SW480 (cell line): ENCODE measurements around the gene CDC42BPG.

Experiments
- DNase-seq: peaks from one replicate; pipeline ENCODE4 v3.0.0-alpha.2; 2016; ENCODE audit warnings: low spot score

CDC42BPG gene

GRCh38 chr11:64805481-64805880, 39.0 kb downstream of the CDC42BPG start:
- no peak for DNase-seq

GRCh38 chr11:64804346-64805210, 39.9 kb downstream of the CDC42BPG start:
- no peak for DNase-seq

DNA sequence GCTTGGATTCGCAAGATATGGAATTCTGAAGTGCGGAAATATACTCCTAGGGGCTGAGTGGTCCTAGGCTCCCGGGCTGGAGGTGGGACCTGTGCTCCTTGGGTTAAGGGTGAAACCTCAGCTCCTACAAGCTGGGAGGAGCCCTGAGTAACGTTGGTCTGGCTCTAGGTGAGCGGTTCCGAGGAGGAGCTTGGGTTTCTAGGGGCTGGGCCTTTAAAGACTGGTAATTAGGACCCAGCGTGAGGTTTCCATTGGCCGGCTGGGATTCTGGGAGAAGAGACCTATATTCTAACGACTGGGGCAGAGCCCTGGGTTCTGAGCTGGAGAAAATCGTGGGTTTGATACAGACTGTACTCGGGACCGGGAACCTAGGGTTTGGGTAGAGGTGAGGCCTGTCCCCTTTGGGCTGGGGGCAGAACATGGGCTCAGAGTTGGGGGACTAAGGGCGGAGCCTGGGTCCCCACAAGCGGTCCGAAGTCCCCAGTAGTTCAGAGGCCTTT, 40.6 kb downstream of the CDC42BPG start:
- DNase-seq = no peak

DNA sequence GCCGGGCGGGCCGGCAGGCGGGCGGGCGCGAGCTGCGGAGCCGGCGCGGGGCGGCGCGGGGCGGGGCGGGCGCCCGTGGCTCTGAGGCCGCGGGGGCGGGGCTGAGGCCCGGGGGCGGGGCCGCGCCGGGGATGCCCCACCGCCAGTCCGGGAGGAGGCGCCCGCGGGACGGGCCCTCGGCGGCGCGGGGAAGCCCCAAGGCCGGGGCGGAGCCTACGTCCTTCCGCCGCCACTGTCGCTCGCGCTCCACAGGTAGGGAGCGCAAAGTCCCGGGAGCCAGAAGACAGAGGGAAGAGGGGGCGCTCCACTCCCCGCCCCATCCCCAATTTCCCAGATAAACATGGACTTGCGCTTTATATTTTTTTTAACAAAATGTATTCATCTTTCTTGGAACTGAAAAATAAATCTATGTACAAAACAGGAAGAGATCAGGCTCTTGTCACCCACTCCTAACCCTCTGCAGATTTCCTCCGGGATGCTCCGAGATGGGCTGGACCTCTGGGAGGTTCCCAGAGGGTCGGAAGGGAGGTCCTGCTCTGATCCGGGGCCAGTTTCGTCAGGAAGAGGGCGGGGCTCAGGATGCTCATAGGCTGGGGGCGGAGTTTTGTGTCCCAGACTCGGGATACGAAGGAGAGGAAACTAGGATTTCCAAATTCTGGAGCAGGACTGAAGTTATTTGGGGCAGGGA, 41.2 kb downstream of the CDC42BPG start, which contains the start of gene MAP4K2:
Gene MAP4K2 (minus strand): TSS at position 57 of the 688 bp plus-strand sequence. CDS start 65 bp downstream, outside the sequence.
- DNase-seq = peak; percentile 86

GRCh38 chr11:64802370-64803157, 41.9 kb downstream of the CDC42BPG start:
- no peak for DNase-seq

GRCh38 chr11:64801561-64802369, 42.7 kb downstream of the CDC42BPG start:
- DNase-seq = no peak

GRCh38 chr11:64801158-64801464, 43.3 kb downstream of the CDC42BPG start:
- DNase-seq = no peak

DNA sequence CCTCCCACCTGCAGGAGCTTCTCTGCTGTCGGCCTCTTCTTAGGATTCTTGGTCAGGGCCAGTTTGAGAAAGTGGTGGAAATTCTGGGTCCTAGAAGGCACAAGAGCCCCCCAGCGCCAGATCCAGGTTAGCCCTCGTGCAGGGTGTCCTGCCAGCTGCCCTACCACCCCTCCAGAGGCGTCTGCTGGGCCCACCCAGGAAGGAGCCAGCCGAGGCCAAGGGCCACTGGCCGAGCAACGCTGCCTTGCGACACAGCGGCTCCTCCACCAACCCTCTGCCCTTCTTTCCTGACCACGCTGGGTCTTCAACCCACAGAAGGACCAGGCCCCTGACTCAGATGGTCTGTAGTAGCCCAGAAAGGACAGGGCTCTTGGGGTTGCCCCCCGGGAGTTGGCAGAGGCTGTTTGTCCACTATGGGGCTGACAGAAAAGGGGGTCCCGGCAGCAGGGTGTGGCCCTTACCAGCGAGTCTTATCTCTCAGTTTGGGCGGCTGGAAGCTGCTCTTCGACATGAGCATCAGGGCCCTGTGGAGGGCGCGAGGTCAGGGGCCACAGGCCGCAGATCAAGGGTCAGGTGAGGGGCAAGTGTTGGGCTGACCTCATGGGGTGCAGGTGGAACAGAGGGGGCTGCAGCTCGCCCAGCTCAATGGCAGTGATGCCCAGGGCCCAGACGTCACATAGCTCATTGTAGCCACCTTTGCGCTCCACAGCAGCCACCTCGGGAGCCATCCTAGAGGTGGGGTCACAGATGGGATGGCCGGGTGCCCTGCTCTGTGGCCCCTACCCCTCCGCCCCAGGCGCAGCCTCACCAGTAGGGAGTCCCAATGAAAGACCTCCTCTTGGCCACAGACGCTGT, 43.9 kb downstream of the CDC42BPG start:
- DNase-seq = no peak

GRCh38 chr11:64799623-64800302, 44.7 kb downstream of the CDC42BPG start:
- no peak for DNase-seq

- DNase-seq = no peak
Measured at GRCh38 chr11:64799256-64799622, 45.2 kb downstream of the CDC42BPG start.

DNA sequence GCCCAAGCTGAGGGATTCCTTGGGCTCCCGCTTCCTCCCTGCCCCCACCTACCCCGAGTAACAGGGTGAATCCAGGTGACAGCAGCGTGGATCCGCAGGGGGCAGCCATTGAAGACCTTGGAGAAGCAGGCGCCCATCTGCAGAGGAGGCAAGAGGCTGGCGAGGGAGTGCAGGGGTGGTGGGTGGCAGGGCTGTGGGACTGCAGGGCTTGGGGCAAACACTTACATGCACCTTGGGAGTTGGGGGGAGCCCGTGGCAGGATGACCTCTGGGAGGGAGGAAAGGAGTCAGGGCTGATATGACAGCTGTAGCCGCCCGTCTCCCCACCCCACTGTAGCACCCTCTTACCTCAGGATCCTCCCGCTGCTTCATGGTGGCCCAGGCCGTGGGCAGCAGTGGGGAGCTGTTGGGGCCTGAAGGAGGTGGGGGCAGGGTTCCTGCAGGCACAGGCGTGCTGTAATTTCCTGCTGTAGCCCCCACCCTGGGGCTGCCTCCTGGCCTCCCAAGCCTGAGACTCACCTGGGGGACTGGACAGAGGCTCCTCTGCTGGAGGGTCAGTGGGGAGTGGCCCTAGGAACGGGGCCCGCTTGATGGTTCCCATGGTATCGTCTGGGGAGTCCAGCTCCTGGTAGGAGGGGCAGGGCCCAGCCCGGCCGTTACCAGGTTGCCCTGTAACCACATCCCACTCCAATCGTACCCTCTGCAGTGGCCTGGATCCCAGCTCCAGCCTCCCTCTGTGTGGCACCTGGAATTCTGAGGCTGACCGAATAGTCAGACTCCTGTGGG, 47.5 kb downstream of the CDC42BPG start:
- no peak for DNase-seq

- no peak for DNase-seq
Measured at GRCh38 chr11:64796047-64796756, 48.3 kb downstream of the CDC42BPG start.

GRCh38 chr11:64794526-64794925, 49.9 kb downstream of the CDC42BPG start:
- no peak for DNase-seq

- DNase-seq = no peak
Measured at GRCh38 chr11:64793271-64794160, 50.9 kb downstream of the CDC42BPG start.

- DNase-seq = no peak
Measured at GRCh38 chr11:64792482-64792881, 52.0 kb downstream of the CDC42BPG start.

DNA sequence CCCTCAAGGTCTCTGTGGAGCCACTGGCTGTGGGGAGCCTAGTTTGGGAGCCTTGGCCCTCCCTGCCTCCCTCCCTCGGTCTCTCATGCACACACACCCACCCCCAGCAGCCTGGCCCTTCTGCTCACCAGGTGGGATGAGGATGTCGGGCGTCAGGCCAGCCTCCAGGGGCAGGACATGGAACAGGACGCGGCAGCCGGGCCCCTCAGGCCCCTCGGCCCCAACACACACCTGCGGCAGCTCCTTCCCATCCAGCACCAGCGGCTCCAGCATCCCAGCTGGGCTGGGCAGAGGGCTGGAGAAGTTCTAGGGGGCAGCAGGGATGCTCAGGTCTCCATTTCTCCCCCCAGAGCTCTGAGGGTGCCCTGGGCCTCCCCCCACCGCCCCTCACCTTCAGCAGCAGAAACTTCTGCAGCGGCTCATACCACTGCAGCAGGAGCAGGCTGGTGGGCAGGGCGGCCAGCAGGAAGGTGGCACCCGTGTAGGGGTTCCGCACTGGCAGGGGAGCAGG, 52.6 kb downstream of the CDC42BPG start:
- DNase-seq = no peak
